DMS 273 (cell line): Measurements from ENCODE around the gene DACT2.
"Not testable (repeated sequence)": the region's sequence is repeated elsewhere in the genome, so short reads cannot be mapped to it uniquely, and the experiment has no call there.

Source experiments
- DNase-seq: peaks from one replicate; lab custom pipeline; 2025; ENCODE audit not compliant: unreplicated experiment; lab: John Stamatoyannopoulos, UW

Gene DACT2

DNA sequence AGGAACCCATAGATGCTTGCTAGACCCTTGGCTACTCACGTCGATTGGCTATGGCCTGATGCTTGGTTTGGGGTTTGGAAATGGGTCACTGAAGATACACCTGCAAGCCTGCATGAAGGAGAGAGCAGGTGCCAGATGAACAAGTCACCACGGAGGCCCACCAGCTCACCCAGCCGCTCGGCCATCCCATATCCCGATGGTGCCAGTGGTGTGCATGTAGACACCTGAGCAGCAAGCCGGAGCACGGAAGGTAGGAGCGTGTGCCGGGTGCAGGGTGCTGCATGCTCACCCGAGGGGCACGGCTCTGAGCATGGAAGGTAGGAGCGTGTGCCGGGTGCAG is 35.9 kb downstream of the DACT2 start:
- DNase-seq, result no peak

DNA sequence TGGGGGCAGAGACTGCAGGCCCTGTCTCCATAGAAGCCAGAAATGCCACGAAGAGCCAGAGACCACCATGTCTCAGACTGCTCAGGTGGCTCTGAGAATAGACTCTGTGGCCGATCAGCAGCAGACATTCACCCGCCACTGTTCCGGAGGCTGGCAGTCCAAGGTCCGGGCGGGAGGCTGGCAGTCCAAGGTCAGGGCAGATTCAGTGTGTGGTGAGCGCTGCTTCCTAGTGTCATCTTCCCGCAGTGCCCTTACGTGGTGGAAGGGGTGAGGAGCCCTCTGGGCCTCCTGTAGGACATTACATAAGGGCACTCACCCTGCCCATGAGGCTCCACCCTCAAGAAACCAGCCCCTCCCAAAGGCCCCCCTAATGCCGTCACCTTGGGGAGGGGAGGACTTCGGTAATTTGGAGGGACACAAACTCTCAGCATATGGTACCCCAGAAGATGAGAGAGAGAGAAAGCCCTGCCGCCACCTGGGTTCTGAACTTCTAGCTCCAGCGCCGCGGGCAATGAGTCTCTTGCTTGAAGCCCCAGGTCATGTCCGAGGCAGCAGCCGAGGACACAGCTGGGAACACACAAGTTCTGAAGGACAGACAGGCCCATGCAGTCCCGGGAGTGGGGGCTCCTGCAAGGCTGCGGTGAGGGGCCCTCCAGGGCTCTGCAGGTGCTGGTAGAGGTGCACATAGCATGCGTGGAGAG is 36.4 kb downstream of the DACT2 start:
- DNase-seq, result no peak

- no peak for DNase-seq
Observed at GRCh38 chr6:168281826-168282225, 37.8 kb downstream of the DACT2 start.

DNA sequence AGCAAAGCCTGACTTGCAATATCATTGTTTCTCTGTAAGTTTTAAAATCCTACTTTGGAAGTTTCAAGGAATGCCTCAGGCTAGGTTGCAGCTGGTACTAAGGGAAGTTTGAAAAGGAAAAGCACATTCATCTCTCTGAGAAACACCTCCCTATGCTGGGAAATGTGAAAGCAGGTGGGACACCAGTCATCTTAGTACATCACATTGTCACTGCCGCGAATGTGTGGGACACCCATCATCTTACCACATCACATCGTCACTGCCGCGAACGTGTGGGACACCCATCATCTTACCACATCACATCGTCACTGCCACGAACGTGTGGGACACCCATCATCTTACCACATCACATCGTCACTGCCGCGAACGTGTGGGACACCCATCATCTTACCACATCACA is 38.3 kb downstream of the DACT2 start:
- not testable (repeated sequence) for DNase-seq

- no peak for DNase-seq
Observed at GRCh38 chr6:168280899-168281245, 38.7 kb downstream of the DACT2 start.

DNA sequence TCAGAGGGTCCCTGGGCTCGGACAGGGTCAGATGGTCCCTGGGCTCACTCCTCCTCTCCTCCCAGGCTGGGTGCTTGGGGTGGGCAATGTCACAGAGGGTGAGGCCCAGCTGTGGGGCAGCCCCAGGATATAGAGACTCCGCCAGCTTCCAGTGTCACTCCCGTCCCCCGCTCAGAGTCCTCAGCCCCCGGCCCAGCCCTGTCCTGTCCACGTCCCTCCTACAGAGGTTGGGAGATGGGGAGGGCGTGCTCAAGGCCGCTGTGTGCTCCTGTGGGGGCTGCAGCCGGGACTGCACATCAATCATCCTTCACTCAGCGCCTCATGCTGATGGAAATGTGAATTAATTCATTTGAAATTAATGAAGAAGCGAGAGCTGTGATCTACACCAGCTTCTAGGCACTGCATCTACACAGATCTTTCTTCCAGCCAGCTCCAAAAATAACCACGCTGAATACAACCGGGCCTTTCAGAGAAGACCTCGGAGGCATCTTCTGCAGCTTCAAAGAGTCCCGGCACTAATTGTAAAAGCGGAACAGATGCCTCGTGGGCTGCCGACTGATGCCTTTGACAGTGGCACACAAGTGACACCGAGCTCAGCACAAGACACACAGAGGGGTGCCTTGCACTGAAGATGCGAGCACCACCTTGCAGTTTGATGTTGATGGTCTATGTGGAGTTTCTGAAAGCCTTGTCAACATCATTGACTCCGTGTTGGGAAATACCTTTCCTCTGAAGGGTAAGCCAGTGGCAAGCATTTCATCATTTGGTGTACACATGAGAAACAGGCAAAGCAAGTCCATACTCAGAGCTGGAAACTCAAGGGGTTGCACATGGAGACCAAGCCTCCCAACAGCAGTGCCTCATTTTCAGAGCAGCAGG is 39.3 kb downstream of the DACT2 start:
- DNase-seq, result no peak

DNA sequence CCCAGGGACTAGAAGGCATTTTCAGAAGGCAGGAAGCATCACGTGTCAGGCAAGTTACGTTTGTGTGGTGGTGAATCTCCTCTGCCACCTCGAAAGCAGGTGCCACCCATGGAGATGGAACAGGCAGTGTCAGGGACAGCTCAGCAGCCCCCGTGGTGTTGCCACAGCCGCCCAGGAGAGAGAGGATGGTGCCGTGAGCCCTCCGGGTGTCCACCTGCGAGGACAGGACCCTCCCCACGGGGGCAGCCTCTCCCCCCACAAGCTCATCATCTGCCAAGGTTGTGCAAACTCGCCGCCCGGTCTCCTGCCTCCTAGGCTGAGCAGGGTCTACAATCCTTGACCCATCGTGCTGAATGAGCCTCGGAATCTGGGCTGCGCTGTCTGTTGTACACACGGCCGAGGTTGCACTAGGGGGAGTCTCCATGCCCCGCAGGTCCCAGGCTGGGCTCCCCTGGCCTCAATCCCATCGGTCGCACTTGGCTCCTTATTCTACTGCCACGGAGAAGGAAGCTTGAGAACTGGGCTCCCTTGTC is 40.1 kb downstream of the DACT2 start:
- no peak for DNase-seq

DNA sequence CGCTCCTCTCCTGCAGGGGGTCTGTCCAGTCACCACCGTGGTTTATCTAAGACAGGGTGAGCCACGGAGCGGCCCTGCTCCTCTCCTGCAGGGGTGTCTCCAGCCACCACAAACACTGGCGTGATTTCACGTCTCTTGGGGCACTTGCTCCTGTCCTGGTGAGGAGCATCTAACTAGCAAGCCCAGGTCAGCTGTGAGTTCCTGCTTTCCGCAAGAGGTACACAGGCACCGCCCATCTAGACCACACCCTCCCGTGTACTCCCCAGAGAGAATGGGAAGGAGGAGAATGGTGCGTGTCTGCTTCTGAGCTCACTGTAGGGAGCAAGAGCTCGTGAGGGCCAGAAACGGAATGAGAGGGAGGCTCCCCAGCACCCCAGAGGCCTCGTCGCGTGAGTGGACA is 40.7 kb downstream of the DACT2 start:
- no peak for DNase-seq

DNA sequence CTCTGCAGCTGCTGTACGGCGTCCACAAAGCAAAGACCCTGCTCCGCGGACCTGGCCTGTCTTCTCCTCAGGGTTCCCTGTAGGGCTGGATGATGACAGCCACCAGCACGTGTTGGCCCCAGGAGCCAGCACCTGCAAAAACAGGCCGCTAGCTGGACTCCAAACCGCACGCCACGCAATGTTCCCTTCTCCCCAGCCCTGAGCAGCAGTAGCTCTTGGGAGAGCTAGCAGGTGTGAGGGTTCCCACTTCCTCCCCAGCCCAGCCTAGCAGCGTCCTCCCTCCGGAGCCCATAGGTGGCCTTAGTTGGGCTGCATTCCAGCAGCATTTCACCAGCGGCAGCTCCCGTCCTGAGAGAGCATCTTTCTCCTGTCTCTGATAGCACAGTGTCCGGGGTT is 42.3 kb downstream of the DACT2 start:
- no peak for DNase-seq

DNA sequence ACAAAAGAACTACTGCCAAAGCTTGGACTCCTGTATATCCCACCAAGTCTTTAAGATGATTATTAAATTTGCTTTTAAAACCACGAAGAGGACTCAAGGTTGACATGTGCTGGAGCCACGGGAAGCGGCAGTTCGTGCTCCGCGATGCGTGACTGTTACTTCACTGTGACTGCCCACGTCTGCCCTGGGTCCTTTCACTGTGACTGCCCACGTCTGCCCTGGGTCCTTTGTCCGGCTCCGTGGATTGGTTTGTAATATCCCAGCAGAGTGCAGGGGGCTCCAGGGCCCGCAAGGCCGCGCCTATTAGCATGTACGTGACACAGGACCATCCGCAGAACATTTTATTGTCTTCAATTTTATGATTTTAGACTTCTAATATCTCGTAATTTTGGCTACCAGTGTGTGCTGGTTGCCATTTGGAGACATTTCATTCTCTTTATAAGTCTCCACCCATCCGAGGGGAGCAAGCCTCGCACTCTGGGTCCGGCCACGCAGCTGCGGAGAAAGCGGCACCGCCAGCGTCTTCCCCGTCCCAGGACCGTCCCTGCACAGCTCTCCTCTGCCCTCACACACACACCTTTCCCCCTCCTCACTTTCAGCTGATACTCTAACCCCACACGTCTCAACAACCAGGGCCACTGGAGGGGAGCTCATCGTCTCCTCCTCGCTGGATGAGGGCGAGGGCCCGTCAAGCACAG is 42.9 kb downstream of the DACT2 start:
- DNase-seq, result no peak

DNA sequence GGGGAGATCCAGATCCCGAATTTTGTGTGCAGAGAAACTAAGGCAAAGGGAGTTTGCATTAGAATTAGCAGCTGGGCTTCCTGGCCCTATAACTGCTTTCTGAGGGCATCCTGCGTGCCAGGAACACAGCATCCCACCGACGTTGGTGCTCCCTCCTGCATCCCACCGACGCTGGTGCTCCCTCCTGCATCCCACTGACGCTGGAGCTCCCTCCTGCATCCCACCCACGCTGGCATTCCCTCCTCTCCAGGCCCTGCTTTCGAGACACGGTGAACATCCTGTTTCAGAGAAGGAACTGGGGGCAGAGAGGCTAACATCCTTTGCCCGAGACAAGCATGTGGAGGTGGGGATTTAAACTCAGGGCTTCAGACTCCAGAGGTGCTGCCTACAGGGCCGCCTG is 44.4 kb downstream of the DACT2 start:
- DNase-seq, result no peak

DNA sequence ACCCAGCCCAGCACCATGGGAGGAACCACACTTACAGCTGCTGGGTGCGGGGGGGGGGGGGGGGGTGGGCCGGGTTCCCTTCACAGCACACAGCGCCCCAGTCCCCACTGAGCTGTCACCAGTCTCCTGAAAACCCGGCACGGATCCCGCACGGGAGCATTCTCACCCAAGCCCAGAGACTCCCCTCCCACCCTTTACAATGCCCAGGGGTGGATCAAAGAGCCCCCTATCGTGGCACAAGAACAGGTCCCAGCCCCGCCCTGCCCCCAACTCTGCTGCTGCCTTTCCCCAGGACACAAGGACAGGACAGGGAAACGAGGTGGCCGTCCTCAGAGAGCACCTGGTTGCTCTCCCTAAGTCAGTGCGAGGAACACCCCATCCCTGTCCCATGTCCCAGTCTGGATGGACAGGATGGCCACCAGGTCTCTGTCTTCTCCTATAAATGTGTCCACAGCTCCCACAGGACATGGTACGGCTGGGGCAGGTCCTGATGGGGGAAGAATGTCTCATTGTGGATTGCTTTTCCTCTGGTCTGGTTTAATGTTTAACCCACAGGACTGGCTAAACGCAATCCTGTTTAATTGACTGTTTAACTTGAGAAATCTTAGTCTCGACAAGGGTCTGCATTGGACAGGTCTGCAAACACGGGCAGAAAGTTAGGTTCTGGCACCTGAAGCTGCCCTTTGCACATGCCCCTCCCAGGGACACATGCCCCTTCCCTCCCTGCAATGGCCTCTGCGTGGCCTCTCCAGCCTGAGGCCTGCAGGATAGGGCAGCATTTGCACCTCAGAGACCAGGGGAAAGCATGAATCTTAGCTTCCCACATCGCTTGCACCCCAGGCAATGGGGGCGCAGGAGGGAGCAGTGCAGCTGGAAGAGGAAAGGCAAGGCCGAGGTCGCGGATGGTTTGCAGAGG is 45.3 kb downstream of the DACT2 start:
- no peak for DNase-seq

GRCh38 chr6:168273441-168274036 is 46.0 kb downstream of the DACT2 start:
- no peak for DNase-seq

- no peak for DNase-seq
Observed at GRCh38 chr6:168272415-168273325, 46.9 kb downstream of the DACT2 start.

- no peak for DNase-seq
Observed at GRCh38 chr6:168270274-168271172, 49.1 kb downstream of the DACT2 start.

GRCh38 chr6:168269455-168270243 is 49.9 kb downstream of the DACT2 start:
- no peak for DNase-seq

DNA sequence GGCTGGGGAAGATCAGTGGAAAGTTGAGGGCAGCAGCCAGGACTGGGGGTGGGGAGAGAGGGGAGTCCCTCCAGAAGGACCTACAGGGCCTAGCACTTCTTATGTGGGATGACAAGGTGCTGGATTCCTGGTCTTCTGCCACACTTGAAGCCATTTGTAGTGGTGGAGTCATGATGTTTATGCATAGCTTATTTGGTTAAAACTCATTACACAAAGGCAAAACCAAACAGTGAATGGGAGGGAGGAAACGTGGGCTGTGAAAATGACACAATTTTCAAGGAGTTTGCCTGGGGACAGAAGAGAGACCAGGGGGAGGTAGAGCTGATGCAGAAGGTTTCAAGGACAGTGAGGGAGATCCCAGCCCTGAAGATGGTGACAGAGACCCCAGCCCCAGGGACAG is 50.8 kb downstream of the DACT2 start:
- no peak for DNase-seq

- not testable (repeated sequence) for DNase-seq
Observed at GRCh38 chr6:168267779-168268178, 51.8 kb downstream of the DACT2 start.
